Activated T-helper 1 cell treated with Interleukin-2 at 50 U/mL for 16 hours (primary cell): ENCODE results near the gene SAA2.
"Not testable (repeated sequence)": the region's sequence is repeated elsewhere in the genome, so short reads cannot be mapped to it uniquely, and the experiment has no call there.

Experiments
- DNase-seq: peaks from one replicate; pipeline ENCODE4 v3.0.0-alpha.2; 2020; ENCODE audit warnings: low read depth

SAA2 gene

DNA sequence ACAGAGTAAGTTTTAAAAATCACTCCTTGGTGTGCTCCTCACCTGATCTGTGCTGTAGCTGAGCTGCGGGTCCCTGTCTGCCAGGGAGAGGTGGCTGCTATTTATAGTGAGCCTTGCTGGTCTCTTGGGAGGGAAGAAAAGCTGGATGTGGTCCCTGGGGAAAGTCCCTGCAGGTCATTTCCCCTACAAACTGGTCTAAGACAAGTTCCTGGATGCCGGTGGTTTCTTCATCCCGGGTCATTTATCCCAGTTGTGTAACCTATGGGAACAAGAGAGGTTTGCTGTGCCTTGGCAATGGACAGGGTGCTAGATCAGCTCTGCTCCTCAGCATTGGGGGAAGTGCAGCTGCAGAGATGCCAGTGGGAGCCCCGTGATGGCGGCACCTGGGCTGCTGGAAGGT, at the start of gene SAA2:
Gene SAA2 (minus strand): TSS at position 108 of the 400 bp plus-strand sequence. CDS start 657 bp downstream, outside the sequence.
- no peak for DNase-seq

DNA sequence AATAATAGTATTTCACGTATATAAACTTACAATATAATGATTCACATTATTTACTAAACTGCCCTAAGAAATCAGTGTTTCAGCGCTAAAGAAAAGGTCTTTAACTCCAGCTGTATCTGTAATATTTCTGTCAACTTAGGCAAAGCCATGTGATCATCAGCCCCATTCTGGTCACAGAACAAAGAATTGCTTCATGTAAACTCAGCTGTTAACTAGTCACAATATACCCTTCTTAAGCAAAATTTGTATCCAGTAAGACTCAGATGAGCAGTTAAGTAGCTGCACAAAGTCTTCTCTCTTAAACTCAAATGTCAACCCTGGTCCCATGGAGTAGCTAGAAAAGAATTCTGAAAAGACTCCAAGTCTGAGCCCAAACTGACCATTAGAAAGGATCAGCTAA, 46.8 kb upstream of the SAA2 start:
- no peak for DNase-seq

GRCh38 chr11:18294862-18295261, 46.4 kb upstream of the SAA2 start:
- no peak for DNase-seq

GRCh38 chr11:18288911-18289310, 40.4 kb upstream of the SAA2 start:
- DNase-seq = no peak

GRCh38 chr11:18285841-18286240, 37.4 kb upstream of the SAA2 start:
- DNase-seq = no peak

- no peak for DNase-seq
Observed at GRCh38 chr11:18282626-18283025, 34.2 kb upstream of the SAA2 start.

DNA sequence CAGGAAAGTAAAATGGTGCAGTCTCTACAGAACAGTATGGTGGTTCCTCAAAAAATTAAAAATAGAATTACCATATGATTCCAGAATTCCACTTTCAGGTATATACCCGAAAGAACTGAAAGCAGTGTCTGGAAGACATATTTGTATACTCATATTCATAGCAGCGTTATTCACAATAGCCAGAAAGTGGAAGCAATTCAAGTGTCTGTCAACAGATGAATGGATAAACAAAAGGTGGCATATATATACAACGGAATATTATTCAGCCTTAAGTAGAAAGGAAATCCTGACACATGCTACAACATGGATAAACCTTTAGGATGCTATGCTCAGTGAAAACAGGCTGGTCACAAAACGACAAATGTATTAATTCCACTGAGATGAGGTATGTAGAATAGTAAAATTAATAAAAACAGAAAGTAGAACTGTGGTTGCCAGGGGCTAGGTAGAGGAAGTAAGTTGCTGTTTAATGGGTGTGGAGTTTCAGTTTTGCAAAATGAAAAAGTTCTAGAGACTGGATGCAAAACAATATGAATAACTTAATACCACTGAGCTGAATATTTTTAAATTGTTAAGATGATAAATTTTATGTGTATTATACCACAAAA, 32.1 kb upstream of the SAA2 start:
- no peak for DNase-seq

GRCh38 chr11:18277565-18278271, 29.2 kb upstream of the SAA2 start:
- no peak for DNase-seq

DNA sequence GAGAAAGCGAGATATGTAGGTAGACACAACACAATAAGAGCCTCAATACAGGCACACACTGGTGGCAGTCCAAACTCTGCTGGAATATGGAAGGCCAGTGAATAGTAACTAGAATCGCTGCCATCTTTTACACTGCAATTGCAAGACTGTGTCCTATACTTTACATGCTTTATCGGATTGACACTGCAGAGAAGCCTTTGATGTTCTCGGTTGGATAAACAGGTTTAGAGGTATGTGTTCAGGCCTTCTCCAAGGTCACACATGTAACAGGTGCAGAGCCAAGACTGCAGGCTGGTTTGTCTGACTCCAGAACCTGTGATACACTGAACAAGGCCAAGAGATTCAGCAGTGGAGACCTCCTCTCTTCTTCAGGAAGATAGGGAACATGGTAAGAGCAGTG, 22.7 kb upstream of the SAA2 start:
- DNase-seq = no peak

- no peak for DNase-seq
Observed at GRCh38 chr11:18270102-18270501, 21.6 kb upstream of the SAA2 start.

DNA sequence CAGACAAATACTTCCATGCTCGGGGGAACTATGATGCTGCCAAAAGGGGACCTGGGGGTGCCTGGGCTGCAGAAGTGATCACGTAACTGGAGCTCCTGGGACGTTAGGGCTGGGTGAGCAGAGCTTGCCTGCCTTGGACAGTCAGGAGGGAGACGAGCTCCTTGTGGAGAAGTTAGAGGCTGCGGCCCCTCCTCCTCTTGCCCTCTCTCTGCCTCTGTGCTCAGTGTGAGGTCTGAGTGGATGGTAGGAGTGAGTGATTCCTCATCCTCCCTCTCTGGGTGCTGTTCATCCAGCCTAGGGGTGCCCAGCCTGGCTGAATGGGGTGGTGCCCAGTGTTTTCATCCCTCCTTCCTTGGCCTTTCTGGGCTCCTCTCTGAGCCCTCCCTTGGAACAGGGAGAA, 20.8 kb upstream of the SAA2 start:
- DNase-seq = not testable (repeated sequence)

- not testable (repeated sequence) for DNase-seq
Observed at GRCh38 chr11:18267335-18268133, 19.1 kb upstream of the SAA2 start.

DNA sequence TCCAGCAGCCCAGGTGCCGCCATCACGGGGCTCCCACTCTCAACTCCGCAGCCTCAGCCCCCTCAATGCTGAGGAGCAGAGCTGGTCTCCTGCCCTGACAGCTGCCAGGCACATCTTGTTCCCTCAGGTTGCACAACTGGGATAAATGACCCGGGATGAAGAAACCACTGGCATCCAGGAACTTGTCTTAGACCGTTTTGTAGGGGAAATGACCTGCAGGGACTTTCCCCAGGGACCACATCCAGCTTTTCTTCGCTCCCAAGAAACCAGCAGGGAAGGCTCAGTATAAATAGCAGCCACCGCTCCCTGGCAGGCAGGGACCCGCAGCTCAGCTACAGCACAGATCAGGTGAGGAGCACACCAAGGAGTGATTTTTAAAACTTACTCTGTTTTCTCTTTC, 17.5 kb upstream of the SAA2 start, which contains the start of gene SAA1:
Gene SAA1 (plus strand): TSS at position 316 of the 400 bp plus-strand sequence. CDS start 624 bp downstream, outside the sequence.
- no peak for DNase-seq

DNA sequence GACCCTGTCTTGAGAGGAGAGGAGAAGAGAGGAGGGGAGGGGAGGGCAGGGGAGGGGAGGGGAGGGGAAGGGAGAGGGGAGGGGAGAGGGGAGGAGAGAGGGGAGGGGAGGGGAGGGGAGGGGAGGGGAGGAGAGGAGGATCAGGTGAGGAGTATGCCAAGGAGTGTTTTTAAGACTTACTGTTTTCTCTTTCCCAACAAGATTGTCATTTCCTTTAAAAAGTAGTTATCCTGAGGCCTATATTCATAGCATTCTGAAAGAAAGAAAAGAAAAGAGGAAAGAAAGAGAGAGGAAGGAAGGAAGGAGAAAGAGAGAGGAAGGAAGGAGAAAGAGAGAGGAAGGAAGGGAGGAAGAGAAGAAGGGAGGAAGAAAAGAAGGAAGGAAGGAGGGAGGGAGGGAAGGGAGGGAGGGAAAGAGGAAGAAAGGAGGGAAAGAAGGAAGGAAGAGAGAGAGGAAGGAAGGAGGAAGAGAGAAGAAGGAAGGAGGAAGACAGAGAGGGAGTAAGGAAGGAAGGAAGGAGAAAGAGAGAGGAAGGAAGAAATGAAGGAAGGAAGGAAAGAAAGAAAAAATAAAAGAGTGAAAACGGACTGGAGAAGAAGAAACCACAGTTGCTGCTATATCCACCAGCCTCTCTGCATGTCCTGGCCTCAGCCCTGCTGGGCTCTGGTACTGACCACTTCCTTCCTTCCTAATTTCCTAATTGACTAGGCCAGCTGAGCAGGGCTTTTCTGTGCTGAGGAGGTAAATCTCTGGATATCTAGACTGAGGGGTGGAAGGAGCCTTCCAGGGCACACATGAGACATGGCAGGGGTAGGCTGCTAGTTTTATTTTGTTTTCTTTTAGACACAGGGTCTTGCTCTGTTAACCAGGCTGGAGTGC, 16.4 kb upstream of the SAA2 start:
- no peak for DNase-seq

GRCh38 chr11:18264035-18264434, 15.6 kb upstream of the SAA2 start:
- no peak for DNase-seq

- not testable (repeated sequence) for DNase-seq
Observed at GRCh38 chr11:18262681-18263350, 14.3 kb upstream of the SAA2 start.

DNA sequence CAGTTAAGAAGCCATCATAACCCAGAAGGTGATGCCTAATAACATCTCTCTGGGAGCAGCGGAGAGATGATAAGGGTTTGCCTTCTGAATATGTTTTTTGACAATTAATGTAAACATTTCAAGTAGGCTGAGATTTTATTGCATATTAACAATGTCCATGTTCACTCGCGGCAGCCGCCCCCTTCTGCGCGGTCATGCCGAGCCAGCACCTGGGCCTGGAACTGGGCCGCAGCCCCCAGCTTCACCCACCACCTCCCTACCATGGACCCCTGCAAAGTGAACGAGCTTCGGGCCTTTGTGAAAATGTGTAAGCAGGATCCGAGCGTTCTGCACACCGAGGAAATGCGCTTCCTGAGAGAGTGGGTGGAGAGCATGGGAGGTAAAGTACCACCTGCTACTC, 13.3 kb upstream of the SAA2 start:
- no peak for DNase-seq

DNA sequence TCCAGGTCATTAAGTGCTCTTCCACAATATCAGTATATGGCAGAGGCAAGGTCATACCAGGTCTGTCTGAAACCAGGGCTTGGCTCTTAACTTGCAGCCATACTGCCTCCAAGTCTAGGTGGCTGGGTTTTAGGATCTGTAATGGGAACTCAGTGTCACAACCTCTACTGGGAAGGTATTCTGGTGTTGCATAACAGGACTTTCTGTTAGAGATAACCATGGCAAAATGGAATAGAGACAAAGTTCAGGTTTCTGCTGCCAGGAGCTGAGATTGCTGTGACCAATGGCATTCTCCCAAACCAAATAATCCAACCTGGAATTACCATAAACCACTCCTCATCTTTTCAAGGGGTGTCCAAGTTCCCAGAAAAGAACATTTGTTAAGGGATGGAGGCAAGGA, 10.8 kb upstream of the SAA2 start:
- no peak for DNase-seq

DNA sequence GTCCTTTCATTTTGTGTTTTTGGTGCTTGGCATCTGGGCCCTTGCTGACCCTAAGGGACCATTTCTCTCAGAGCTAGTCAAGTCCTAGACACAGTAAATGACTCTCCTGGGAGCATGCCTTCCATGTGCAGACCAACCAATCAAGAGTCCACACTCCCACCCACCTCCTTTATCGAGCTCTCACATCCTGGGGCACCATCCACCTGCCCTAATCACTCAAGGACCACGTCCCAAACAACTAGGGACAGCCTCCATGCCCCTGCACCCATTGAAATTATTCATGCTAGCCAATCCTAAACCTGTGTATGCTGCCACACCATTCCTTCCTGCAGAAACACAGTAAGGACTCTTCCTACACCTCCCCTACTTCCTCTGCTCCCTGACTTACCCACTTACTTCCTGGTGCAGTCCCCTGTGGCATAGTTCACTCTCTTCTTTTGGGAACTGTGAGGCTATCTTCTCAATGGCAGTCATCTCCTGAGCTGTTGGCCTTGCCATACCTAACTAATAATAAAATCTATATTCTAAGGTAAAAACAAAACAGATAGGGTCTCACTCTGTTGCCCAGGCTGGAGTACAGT, 6.4 kb upstream of the SAA2 start:
- no peak for DNase-seq

- DNase-seq = no peak
Observed at GRCh38 chr11:18253778-18254338, 5.4 kb upstream of the SAA2 start.

DNA sequence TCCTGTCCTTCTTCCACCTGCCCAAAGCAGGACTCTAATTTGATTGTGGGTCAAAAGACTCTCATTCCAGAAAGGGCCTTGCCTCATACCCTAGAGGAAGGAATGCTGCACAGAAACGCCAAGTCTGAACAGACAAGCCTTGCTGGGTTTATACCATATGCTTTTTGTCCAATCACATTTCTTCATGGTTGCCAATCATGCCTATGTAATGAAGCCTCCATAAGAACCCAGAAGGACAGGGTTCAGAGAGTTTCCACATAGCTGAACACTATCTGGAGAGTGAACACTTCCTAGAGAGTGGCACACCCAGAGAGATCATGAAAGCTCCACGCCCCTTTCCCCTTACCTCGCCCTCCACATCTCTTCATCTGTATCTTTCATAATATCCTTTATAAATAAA, 4.8 kb upstream of the SAA2 start:
- DNase-seq = no peak
